ENCODE measurements around the gene LMNTD1.
"Not testable (repeated sequence)": the region's sequence is repeated elsewhere in the genome, so short reads cannot be mapped to it uniquely, and the experiment has no call there.

The LMNTD1 gene

GRCh38 chr12:25488956-25489870 lies 63.9 kb downstream of the LMNTD1 start:
- not testable (repeated sequence) for DNase-seq

GRCh38 chr12:25482625-25483024 lies 70.5 kb downstream of the LMNTD1 start:
- no peak for DNase-seq

- no peak for DNase-seq
Measured at GRCh38 chr12:25480145-25480544, 72.9 kb downstream of the LMNTD1 start.

GRCh38 chr12:25477217-25477616 lies 75.9 kb downstream of the LMNTD1 start:
- DNase-seq, result no peak

GRCh38 chr12:25472453-25472852 lies 80.6 kb downstream of the LMNTD1 start:
- DNase-seq, result no peak

GRCh38 chr12:25469861-25470260 lies 83.2 kb downstream of the LMNTD1 start:
- DNase-seq, result no peak

GRCh38 chr12:25469368-25469767 lies 83.7 kb downstream of the LMNTD1 start:
- DNase-seq, result no peak

GRCh38 chr12:25463521-25463920 lies 89.6 kb downstream of the LMNTD1 start:
- no peak for DNase-seq

GRCh38 chr12:25463005-25463404 lies 90.1 kb downstream of the LMNTD1 start:
- no peak for DNase-seq

GRCh38 chr12:25459541-25459951 lies 93.5 kb downstream of the LMNTD1 start:
- peak in 1 of 2 donors; percentile 25 for DNase-seq

GRCh38 chr12:25458047-25458552 lies 95.0 kb downstream of the LMNTD1 start:
- no peak for DNase-seq

- no peak for DNase-seq
Measured at GRCh38 chr12:25456474-25456873, 96.6 kb downstream of the LMNTD1 start.

GRCh38 chr12:25455696-25456095 lies 97.4 kb downstream of the LMNTD1 start:
- no peak for DNase-seq

- no peak for DNase-seq
Measured at GRCh38 chr12:25449007-25449406, 104.1 kb downstream of the LMNTD1 start.

GRCh38 chr12:25447046-25447445 lies 106.0 kb downstream of the LMNTD1 start:
- DNase-seq, result no peak

- no peak for DNase-seq
Measured at GRCh38 chr12:25438638-25439037, 114.4 kb downstream of the LMNTD1 start.

- DNase-seq, result peak; percentile 14 to 60
Measured at GRCh38 chr12:25436206-25437030, 116.7 kb downstream of the LMNTD1 start.

GRCh38 chr12:25435431-25435830 lies 117.7 kb downstream of the LMNTD1 start:
- DNase-seq, result no peak

GRCh38 chr12:25434515-25434914 lies 118.6 kb downstream of the LMNTD1 start:
- no peak for DNase-seq

- DNase-seq, result no peak
Measured at GRCh38 chr12:25433581-25434325, 119.3 kb downstream of the LMNTD1 start.

- DNase-seq, result no peak
Measured at GRCh38 chr12:25433024-25433423, 120.1 kb downstream of the LMNTD1 start.

- DNase-seq, result no peak
Measured at GRCh38 chr12:25427337-25428249, 125.5 kb downstream of the LMNTD1 start.

Data from CD4-positive, alpha-beta T cell treated with Interleukin-1 beta for 1 hour (primary cell).